IMR-90 (cell line): ENCODE data around the gene OGFR. TPM values are rescaled to one million over a fixed set of nuclear protein-coding genes. Genes with fewer than 3 reads are reported as not detected.

Experiments
- ATAC-seq: fragments of 200-7000 bp; cut with Tn5 transposase; 2 replicates; pipeline ENCODE4 v1.9.1; 2020; ENCODE audit warnings: low read depth, mild to moderate bottlenecking, moderate library complexity
- BruUV-seq: library from RNA; stranded (reverse); fragments of 400-500 nt; replicated peaks from 2 replicates; lab custom pipeline; 2021; lab: Mats Ljungman, UMichigan
- CTCF ChIA-PET: fragments of 300-600 bp; formaldehyde crosslinking; extraction: SDS; loops from one replicate; lab custom pipeline; 2021; ENCODE audit warnings: antibody characterized with exemption; lab: Yijun Ruan, JAX
- POLR2A ChIA-PET: fragments of 300-600 bp; sonication (Branson Sonifier 250); formaldehyde crosslinking; loops from one replicate; lab custom pipeline; 2022; ENCODE audit warnings: antibody characterized with exemption; ENCODE audit not compliant: unreplicated experiment; lab: Charles Lee
- DNase-seq: peaks from one replicate; pipeline ENCODE4 v3.0.0; 2013
- H2AFZ ChIP-seq: replicated peaks from 2 replicates; pipeline ENCODE3; 2013; ENCODE audit warnings: low read length, mild to moderate bottlenecking; ENCODE audit not compliant: poor library complexity
- H2AK5ac ChIP-seq: 2 replicates; pipeline ENCODE4 v1.6.1; 2013; ENCODE audit warnings: low read depth, low read length, inconsistent platforms
- H2AK9ac ChIP-seq: replicated peaks from 2 replicates; pipeline ENCODE3; 2013; ENCODE audit warnings: mild to moderate bottlenecking, low read depth, low read length, moderate library complexity; ENCODE audit not compliant: poor library complexity
- H2BK120ac ChIP-seq: 2 replicates; pipeline ENCODE4 v1.6.1; 2013; ENCODE audit warnings: low read depth, low read length, inconsistent platforms
- H2BK15ac ChIP-seq: 3 replicates; pipeline ENCODE4 v1.6.1; 2013; ENCODE audit warnings: low read depth, low read length, inconsistent platforms
- H2BK20ac ChIP-seq: 2 replicates; pipeline ENCODE4 v1.6.1; 2013; ENCODE audit warnings: low read depth, mild to moderate bottlenecking, inconsistent platforms, low read length, moderate library complexity
- H2BK5ac ChIP-seq: 2 replicates; pipeline ENCODE4 v1.6.1; 2013; ENCODE audit warnings: mild to moderate bottlenecking, low read depth, low read length, inconsistent platforms; ENCODE audit not compliant: poor library complexity, severe bottlenecking
- H3K14ac ChIP-seq: replicated peaks from 2 replicates; pipeline ENCODE4 v1.6.1; 2013; ENCODE audit warnings: low read depth, low read length, inconsistent platforms
- H3K18ac ChIP-seq: 2 replicates; pipeline ENCODE4 v1.6.1; 2013; ENCODE audit warnings: low read depth, low read length, control low read depth
- H3K23ac ChIP-seq: 2 replicates; pipeline ENCODE4 v1.6.1; 2013; ENCODE audit warnings: low read depth, low read length, inconsistent platforms
- H3K27ac ChIP-seq: 2 replicates; pipeline ENCODE4 v1.5.1; 2013; ENCODE audit warnings: mild to moderate bottlenecking, control low read depth, low read length; ENCODE audit not compliant: insufficient read depth
- H3K27me3 ChIP-seq: 2 replicates; pipeline ENCODE4 v1.6.1; 2013; ENCODE audit warnings: low read length; ENCODE audit not compliant: control insufficient read depth, insufficient read depth
- H3K36me3 ChIP-seq: 2 replicates; pipeline ENCODE4 v1.6.1; 2013; ENCODE audit warnings: low read length, mixed read lengths; ENCODE audit not compliant: control insufficient read depth, insufficient read depth
- H3K4ac ChIP-seq: 2 replicates; pipeline ENCODE4 v1.6.1; 2013; ENCODE audit warnings: low read depth, low read length, inconsistent platforms
- H3K4me1 ChIP-seq: 2 replicates; pipeline ENCODE4 v1.6.1; 2013; ENCODE audit warnings: low read length, mixed read lengths; ENCODE audit not compliant: control insufficient read depth, insufficient read depth
- H3K4me2 ChIP-seq: 2 replicates; pipeline ENCODE4 v1.6.1; 2013; ENCODE audit warnings: low read depth, mild to moderate bottlenecking, control low read depth, low read length, moderate library complexity
- H3K4me3 ChIP-seq: 2 replicates; pipeline ENCODE4 v1.5.1; 2013; ENCODE audit warnings: low read depth, mild to moderate bottlenecking, control low read depth, low read length, moderate library complexity; ENCODE audit not compliant: insufficient read depth
- H3K56ac ChIP-seq: 2 replicates; pipeline ENCODE4 v1.6.1; 2013; ENCODE audit warnings: low read length, inconsistent platforms; ENCODE audit not compliant: insufficient read depth; ENCODE audit errors: extremely low read depth
- H3K79me1 ChIP-seq, 2 experiments: 2 replicates each; pipeline ENCODE4 v1.6.1; 2013; ENCODE audit warnings: low read length in 2 of 2, inconsistent platforms in 1 of 2, low read depth in 1 of 2
- H3K9ac ChIP-seq: 2 replicates; pipeline ENCODE4 v1.6.1; 2013; ENCODE audit warnings: low read depth, low read length, control low read depth
- H3K9me1 ChIP-seq: 2 replicates; pipeline ENCODE4 v1.6.1; 2013; ENCODE audit warnings: low read length, inconsistent platforms; ENCODE audit not compliant: insufficient read depth
- H3K9me3 ChIP-seq: 2 replicates; pipeline ENCODE4 v1.6.1; 2013; ENCODE audit warnings: low read length; ENCODE audit not compliant: control insufficient read depth, insufficient read depth
- H4K20me1 ChIP-seq: 2 replicates; pipeline ENCODE4 v1.6.1; 2013; ENCODE audit warnings: low read length, inconsistent platforms; ENCODE audit not compliant: insufficient read depth
- H4K5ac ChIP-seq: 2 replicates; pipeline ENCODE4 v1.6.1; 2013; ENCODE audit warnings: mild to moderate bottlenecking, low read depth, low read length, control low read depth
- H4K8ac ChIP-seq, 2 experiments: 2 replicates each; pipeline ENCODE4 v1.6.1; 2013; ENCODE audit warnings: low read depth in 2 of 2, low read length in 2 of 2, control low read depth in 1 of 2, inconsistent platforms in 1 of 2
- H4K91ac ChIP-seq: 2 replicates; pipeline ENCODE4 v1.6.1; 2013; ENCODE audit warnings: low read depth, low read length, inconsistent platforms; ENCODE audit not compliant: insufficient read depth
- BHLHE40 ChIP-seq: fragments of 150-350 bp; IDR thresholded peaks from 2 replicates; pipeline ENCODE4 v1.6.1; 2016; ENCODE audit warnings: mild to moderate bottlenecking, low read depth, low read length
- CEBPB ChIP-seq: IDR thresholded peaks from 2 replicates; pipeline ENCODE4 v1.6.1; 2012; ENCODE audit warnings: low read depth, low read length, improper control_type of control experiment
- ELK1 ChIP-seq: fragments of 150-350 bp; IDR thresholded peaks from 2 replicates; pipeline ENCODE4 v1.6.1; 2016; ENCODE audit warnings: low read depth, mild to moderate bottlenecking, low read length, moderate library complexity, borderline replicate concordance
- FOS ChIP-seq: fragments of 150-350 bp; IDR thresholded peaks from 2 replicates; pipeline ENCODE4 v1.6.1; 2016; ENCODE audit warnings: low read depth, low read length
- MAFK ChIP-seq: IDR thresholded peaks from 2 replicates; pipeline ENCODE4 v1.6.1; 2012; ENCODE audit warnings: low read depth, low read length, improper control_type of control experiment
- MAZ ChIP-seq: IDR thresholded peaks from 2 replicates; pipeline ENCODE4 v1.6.1; 2012; ENCODE audit warnings: low read depth, mild to moderate bottlenecking, low read length, improper control_type of control experiment, moderate library complexity, borderline replicate concordance
- MXI1 ChIP-seq: IDR thresholded peaks from 2 replicates; pipeline ENCODE4 v1.6.1; 2012; ENCODE audit warnings: low read depth, mild to moderate bottlenecking, low read length, moderate library complexity, borderline replicate concordance
- NFE2L2 ChIP-seq: fragments of 150-350 bp; IDR thresholded peaks from 2 replicates; pipeline ENCODE4 v1.6.1; 2016; ENCODE audit warnings: low read depth, mild to moderate bottlenecking, low read length
- POLR2A ChIP-seq: IDR thresholded peaks from 2 replicates; pipeline ENCODE4 v1.6.1; 2012; ENCODE audit warnings: mild to moderate bottlenecking, low read depth, low read length
- RAD21 ChIP-seq: IDR thresholded peaks from 2 replicates; pipeline ENCODE4 v1.6.1; 2012; ENCODE audit warnings: low read length, improper control_type of control experiment
- RCOR1 ChIP-seq: IDR thresholded peaks from 2 replicates; pipeline ENCODE4 v1.6.1; 2012; ENCODE audit warnings: mild to moderate bottlenecking, low read length, improper control_type of control experiment; ENCODE audit not compliant: insufficient replicate concordance
- RFX5 ChIP-seq: IDR thresholded peaks from 2 replicates; pipeline ENCODE4 v1.8.0; 2012; ENCODE audit warnings: low read depth, mild to moderate bottlenecking, low read length, moderate library complexity
- SMC3 ChIP-seq: fragments of 150-350 bp; IDR thresholded peaks from 2 replicates; pipeline ENCODE4 v1.6.1; 2016; ENCODE audit warnings: low read depth, mild to moderate bottlenecking, antibody characterized with exemption, low read length, moderate library complexity
- USF2 ChIP-seq: fragments of 150-350 bp; IDR thresholded peaks from 2 replicates; pipeline ENCODE4 v1.6.1; 2017; ENCODE audit warnings: mild to moderate bottlenecking, antibody characterized with exemption, low read length, low read depth
- WGBS, 2 experiments: methylation state at CpG; one replicate each; pipeline versions ENCODE4 v1.1.5 to v1.1.7; 2013; ENCODE audit warnings: missing lambda C conversion rate in 2 of 2; ENCODE audit not compliant: insufficient read length in 1 of 2; ENCODE audit errors: extremely low coverage in 2 of 2; 5-methylcytosine and 5-hydroxymethylcytosine counted together
- dilution Hi-C: fragments of 300-500 bp; cut with HindIII; formaldehyde crosslinking; loops from one replicate; pipeline ENCODE4 v1.14.3; 2018; ENCODE audit warnings: low sequenced_read_pairs; ENCODE audit not compliant: unreplicated experiment
- in situ Hi-C: fragments of 300-500 bp; cut with MboI; formaldehyde crosslinking; loops from 3 replicates; pipeline ENCODE4 v1.14.3; 2019; ENCODE audit warnings: low sequenced_read_pairs, inconsistent platforms, mixed read lengths
- intact Hi-C: fragments of 100-400 bp; cut with micrococcal nuclease; formaldehyde crosslinking; loops from 2 replicates; pipeline ENCODE4 v1.10.0; 2022
- polyA plus RNA-seq, 3 experiments: library from polyadenylated mRNA; depleted of rRNA; stranded (reverse); fragments of >200 nt; gene quantifications; 2 replicates each; pipeline ENCODE4 v1.2.3, GENCODE V29; 2012; ENCODE audit warnings: low replicate concordance in 1 of 3
- total RNA-seq: library from RNA; depleted of rRNA; stranded (reverse); fragments of >200 nt; gene quantifications from 2 replicates; pipeline ENCODE4 v1.2.3, GENCODE V29; 2012

Gene OGFR
- total and polyA plus RNA-seq, 2 of the 4 experiments (the other 2 are of a cell fraction), result 22.4 to 30.1 TPM

DNA sequence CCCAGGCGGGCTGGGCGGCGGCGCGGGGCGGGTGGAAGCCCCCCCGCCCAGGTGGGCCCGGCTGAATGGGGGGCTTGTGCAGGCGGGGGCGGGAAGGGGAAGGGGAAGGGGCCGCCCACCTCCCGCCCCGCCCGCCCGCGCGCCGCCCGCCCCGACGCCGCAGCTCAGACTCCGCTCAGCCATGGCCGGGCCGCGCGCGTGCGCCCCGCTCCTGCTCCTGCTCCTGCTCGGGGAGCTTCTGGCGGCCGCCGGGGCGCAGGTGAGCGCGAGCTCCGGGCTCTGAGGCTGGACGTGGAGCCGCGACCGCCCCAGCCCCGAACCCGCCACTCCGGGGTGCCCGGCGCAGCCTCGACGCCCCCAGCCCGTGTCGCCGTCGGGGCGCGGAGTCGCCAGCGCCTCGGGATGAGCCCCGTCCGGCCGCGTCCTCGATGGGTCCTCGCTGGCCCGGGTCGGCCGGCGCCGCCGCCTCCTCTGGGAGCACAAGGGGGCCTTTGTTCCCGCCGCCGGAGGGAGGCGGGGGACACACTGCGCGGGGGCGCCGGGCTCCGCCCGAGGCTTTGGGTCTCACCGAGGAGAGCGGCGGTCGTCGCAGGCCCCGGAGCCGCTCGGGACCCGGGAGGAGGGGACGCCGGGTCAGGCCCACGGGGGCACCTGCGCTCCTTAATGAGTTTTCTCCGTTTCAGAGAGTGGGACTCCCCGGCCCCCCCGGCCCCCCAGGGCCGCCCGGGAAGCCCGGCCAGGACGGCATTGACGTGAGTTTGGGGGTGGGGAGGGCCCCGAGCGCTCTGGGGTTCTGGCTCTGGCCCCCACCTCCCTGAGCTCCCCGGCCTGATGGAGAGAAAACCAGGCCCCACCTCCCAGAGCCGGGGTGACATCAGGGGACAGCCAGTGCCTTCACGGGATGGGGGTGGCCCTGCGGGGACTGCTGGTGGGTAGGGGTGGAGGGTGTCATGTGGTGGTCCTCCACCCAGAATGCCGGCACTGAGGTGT is 12.5 kb downstream of the OGFR start, which contains the start of gene COL9A3:
Gene COL9A3, plus strand, starts transcription at position 167 of the 990 bp plus-strand sequence. Its CDS starts 15 bp downstream, at position 182.
- H3K14ac ChIP-seq, result no peak within 1 kb of the TSS
- CTCF ChIA-PET, result no interaction called here
- peak within 1 kb of the TSS; percentile 90 for H2AK9ac ChIP-seq
- H3K9ac ChIP-seq, result no peak within 1 kb of the TSS
- peaks cover 20% of the 10 kb centered on the region for H3K4me1 ChIP-seq
- dilution Hi-C loops, result no loop called here
- POLR2A ChIA-PET, result no interaction called here
- ATAC-seq (peak; percentile 6; the same call in 1 of the 2 replicates), DNase-seq (no peak)
- in situ Hi-C loops, result no loop called here
- intact Hi-C loops, result no loop called here
- no peaks in the 10 kb centered on the region for H3K9me1 ChIP-seq
- H3K27me3 ChIP-seq, result peaks cover 23% of the 10 kb centered on the region
- no peak for TF ChIP-seq USF2
- no peak for TF ChIP-seq ELK1
- no peak for TF ChIP-seq NFE2L2
- no peak for TF ChIP-seq CEBPB
- TF ChIP-seq RCOR1, result no peak
- TF ChIP-seq BHLHE40, result no peak
- no peak for TF ChIP-seq FOS
- TF ChIP-seq MAZ, result no peak
- no peak for TF ChIP-seq RFX5
- no peak for TF ChIP-seq MAFK
- no peak for TF ChIP-seq SMC3
- TF ChIP-seq MXI1, result no peak
- no peak for TF ChIP-seq RAD21
- TF ChIP-seq POLR2A, result no peak
- H3K18ac ChIP-seq, result no peak within 1 kb of the TSS
- no peaks in the 10 kb centered on the region for H3K9me3 ChIP-seq
- no peak within 1 kb of the TSS for H4K8ac ChIP-seq
- no peak within 1 kb of the TSS for H3K27ac ChIP-seq
- WGBS, 2 experiments, result 11% methylated on average over 28 of the region's 108 CpGs; no CpG with 5 or more reads in 1 of the 2 experiments
- no peak within 1 kb of the TSS for H2BK5ac ChIP-seq
- H3K56ac ChIP-seq, result no peak within 1 kb of the TSS
- H3K4ac ChIP-seq, result no peak within 1 kb of the TSS
- peaks cover 9% of the 10 kb centered on the region; the same call in 1 of the 2 replicates for H3K36me3 ChIP-seq
- peak within 1 kb of the TSS; percentile 60 for H3K4me2 ChIP-seq
- H3K4me3 ChIP-seq, result peak within 1 kb of the TSS; percentile 18; the same call in 1 of the 2 replicates
- no peak within 1 kb of the TSS for H2BK20ac ChIP-seq
- no peak within 1 kb of the TSS for H4K91ac ChIP-seq
- no peaks in the 10 kb centered on the region for H3K79me1 ChIP-seq
- H4K20me1 ChIP-seq, result peaks cover 10% of the 10 kb centered on the region; the same call in 1 of the 2 replicates
- H2BK15ac ChIP-seq, result no peak within 1 kb of the TSS
- H3K23ac ChIP-seq, result no peak within 1 kb of the TSS
- 0 out of 2 replicates have a peak within 1 kb of the TSS, but pooled peaks have one; percentile 4 for H2BK120ac ChIP-seq
- H2AK5ac ChIP-seq, result no peak within 1 kb of the TSS
- H4K5ac ChIP-seq, result no peak within 1 kb of the TSS
- H2AFZ ChIP-seq, result peak within 1 kb of the TSS; percentile 81
- no TSS peak for BruUV-seq
